ENCODE results near the gene SAPCD2.

- TF ChIP-seq GATA2 (IDR thresholded peaks at IDR 0.05; ENCODE audit: low read depth, low read length), result no peak
- no peak for TF ChIP-seq GATA3 (IDR thresholded peaks at IDR 0.05; ENCODE audit: low read depth, low read length)
Observed at GRCh38 chr9:137067860-137068538, 2.4 kb downstream of the SAPCD2 start.
